AG20443 (cell line): ENCODE data around the gene BIRC6.
A peak's percentile ranks its signal among the peaks of the same experiment; 100 is the strongest.
"Not testable (repeated sequence)": the region's sequence is repeated elsewhere in the genome, so short reads cannot be mapped to it uniquely, and the experiment has no call there.

Experiments used
- DNase-seq: peaks from one replicate; pipeline ENCODE4 v3.0.0; 2012; ENCODE audit warnings: low spot score, mixed read lengths

Gene BIRC6

DNA sequence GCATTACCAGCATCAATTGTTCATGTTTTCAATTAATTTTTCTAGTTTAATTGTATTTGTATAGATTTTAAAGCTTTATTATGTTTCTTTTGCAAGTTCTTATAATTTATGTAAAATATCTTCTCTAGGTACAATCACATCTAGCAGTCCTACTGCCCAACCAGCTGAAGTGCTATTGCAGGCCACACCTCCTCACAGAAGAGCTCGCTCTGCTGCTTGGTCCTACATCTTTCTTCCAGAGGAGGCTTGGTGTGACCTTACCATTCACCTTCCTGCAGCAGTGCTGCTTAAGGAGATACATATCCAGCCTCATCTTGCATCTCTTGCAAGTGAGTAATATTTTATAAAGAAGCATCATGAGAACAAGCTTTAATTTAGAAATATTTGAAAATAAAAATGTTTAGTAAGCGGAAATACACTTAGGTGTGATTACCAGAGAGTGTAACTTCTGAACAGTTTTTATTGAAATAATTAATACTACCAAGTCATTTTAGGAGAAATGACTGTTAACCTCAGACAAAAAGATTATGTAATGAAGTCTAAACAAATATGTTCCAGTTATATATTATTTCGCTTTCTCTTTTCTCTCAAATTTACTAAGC is 148.2 kb downstream of the BIRC6 start:
- DNase-seq, result no peak

GRCh38 chr2:32506446-32506845 is 149.6 kb downstream of the BIRC6 start:
- no peak for DNase-seq

- no peak for DNase-seq
Observed at GRCh38 chr2:32514946-32515345, 158.1 kb downstream of the BIRC6 start.

- no peak for DNase-seq
Observed at GRCh38 chr2:32516567-32516966, 159.7 kb downstream of the BIRC6 start.

DNA sequence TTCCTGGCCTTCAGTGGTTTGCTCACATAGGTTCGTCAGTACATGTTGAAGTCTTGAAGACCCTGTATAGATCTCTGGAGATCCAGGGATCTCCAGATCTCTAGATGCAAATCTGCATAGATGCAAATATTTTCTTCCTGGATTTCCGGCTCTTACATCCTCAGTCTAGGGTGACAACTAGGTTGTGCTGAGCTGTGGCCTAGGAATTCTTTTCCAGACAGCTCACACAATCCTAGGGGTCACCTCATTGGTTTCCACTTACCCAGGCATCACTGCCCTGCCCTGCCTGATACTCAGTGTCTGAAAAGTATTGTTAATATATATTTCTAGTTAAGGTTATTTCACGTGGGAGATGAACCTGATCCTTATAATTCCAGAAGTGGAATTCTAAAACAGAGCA is 165.9 kb downstream of the BIRC6 start:
- DNase-seq, result no peak

- no peak for DNase-seq
Observed at GRCh38 chr2:32523686-32524085, 166.9 kb downstream of the BIRC6 start.

GRCh38 chr2:32532341-32532740 is 175.5 kb downstream of the BIRC6 start:
- no peak for DNase-seq

- no peak for DNase-seq
Observed at GRCh38 chr2:32532961-32533360, 176.1 kb downstream of the BIRC6 start.

DNA sequence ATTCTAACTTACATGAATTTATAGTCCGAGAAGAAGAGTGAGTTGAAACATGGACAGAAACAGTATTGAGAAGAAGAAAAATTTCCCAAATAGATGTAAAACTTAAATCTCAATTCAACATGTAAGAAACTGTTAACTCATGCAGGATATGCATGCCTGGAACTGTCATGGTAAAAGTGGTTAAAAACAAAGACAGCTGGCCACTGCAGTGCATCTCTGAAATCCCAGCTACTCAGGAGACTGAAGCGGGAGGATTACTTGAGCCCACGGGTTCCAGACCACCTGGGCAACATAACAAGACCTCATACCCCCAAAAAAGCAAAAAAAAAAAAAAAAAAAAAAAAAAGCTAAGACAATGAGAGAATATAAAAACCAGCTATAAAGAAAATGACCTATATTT is 178.0 kb downstream of the BIRC6 start:
- no peak for DNase-seq

DNA sequence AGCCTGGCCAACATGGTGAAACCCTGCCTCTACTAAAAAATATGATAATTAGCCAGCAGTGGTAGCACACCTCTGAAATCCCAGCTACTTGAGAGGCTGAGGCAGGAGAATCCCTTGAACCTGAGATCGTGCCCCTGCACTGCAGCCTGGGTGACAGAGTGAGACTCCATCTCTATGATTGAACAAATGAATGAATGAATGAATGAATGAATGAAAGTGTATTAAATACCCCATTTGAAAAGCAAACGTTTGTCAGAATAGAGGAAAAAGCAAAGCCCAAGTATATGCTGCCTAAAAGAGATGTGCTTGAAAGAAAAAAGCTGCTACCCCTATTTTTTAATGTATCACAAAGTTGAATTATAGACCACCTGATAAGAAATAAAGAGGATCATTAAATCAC is 181.9 kb downstream of the BIRC6 start:
- DNase-seq, result no peak

DNA sequence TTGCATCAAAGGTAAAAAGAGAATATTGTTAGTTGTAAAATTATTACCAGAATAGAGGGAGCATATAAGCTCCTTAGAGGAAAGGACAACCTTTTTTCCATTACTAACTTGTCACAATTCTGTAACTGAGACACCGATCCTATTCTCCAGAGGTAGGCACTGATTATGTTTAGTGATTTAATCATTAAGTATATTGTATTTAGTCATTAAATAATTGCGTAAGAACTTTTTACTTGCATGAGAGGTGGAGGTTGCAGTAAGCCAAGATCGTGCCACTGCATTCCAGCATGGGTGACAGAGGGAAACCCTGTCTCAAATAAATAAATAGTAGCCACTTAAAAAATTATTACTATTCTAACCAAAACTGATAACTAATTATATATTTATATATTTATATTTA is 195.7 kb downstream of the BIRC6 start:
- DNase-seq, result not testable (repeated sequence)

DNA sequence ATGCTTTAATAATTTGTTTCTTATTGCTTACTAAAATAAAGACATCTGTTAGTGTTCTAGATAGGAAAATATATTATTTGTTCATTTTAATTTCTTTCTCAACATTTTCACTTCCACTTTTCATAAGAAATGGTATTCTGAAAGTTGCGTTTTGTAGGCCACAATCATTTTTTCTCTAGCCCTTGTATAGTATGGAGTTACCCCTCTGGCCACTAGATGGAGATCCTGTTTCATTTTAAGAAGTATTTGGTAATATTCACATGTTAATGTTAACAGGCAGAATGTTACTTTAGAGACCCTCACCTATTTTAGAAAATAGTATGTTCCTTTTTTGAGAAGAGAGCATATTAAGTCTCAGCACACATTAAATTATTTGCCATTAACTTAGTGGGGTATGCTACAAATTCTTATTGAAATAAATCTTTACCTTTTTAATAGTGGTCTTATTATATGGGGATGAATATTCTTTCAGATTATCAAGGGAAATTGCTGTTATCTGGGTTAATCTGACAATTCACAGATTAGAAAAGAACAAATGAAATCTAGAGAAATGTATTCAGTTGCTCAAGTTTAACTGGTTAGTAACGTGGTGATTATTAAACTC is 197.1 kb downstream of the BIRC6 start:
- peak; percentile 57 for DNase-seq

- DNase-seq, result no peak
Observed at GRCh38 chr2:32558492-32558891, 201.7 kb downstream of the BIRC6 start.

- no peak for DNase-seq
Observed at GRCh38 chr2:32559136-32559535, 202.3 kb downstream of the BIRC6 start.

DNA sequence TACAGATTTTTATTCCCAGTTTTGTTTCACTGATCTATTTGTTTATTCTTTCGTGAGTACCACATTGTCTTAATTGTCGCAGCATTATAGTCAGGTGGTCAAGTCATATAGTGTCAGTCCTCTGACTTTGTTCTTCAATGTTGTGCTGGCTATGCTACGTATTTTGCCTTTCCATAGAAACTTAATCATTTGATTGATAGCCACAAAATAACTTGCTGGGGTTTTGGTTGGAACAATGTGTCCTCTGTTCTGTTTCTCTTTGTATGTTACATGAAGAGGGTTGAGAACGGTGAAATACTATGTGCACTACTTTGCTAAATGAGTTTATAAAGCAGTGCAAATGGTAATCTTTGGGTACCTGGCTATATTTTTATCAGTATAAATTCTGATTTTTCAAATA is 206.1 kb downstream of the BIRC6 start:
- no peak for DNase-seq

DNA sequence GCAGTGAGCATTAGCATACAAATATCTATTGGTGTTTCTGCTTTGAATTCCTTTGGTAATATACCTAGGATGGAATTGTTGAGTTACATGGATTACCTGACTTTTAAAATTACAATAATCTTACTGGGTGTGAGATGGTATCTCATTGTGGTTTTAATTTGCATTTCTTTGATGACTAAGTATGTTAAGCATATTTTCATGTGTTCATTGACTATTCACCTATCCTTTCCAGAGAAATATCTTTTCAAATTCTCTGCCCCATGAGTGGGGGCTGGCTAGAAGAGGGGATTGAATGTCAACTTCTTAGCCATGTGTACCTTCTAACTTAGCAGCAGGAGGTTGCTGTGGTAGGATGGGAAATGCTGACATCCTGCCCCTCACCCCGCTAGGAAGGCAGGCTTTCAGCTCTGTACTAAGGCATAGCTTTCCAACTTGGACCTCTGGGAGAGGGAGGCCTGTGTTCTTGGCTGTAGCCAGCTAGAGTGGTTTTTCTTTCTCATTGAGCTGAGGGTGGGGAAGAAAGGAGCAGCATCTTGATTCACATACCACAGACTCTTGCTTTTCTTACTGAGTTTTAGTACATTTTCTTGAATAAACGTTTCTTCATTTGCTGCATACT is 207.7 kb downstream of the BIRC6 start:
- no peak for DNase-seq

DNA sequence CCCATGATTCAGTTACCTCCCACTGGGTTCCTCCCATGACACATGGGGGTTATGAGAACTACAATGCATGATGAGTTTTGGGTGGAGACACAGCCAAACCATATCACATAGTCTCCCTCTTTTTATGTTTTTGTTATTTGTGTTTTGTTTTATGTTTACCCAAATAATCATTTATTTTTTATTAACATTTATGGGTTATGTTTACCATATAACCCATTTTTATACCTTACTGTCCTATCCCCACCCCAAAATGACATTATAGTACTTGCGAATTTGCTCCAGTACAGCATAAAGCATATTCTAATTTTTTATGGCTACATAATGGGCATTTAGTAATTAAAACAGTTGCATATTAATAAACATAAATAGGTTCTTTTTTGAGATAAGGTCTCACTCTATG is 209.1 kb downstream of the BIRC6 start:
- no peak for DNase-seq

- DNase-seq, result no peak
Observed at GRCh38 chr2:32572030-32572429, 215.2 kb downstream of the BIRC6 start.

DNA sequence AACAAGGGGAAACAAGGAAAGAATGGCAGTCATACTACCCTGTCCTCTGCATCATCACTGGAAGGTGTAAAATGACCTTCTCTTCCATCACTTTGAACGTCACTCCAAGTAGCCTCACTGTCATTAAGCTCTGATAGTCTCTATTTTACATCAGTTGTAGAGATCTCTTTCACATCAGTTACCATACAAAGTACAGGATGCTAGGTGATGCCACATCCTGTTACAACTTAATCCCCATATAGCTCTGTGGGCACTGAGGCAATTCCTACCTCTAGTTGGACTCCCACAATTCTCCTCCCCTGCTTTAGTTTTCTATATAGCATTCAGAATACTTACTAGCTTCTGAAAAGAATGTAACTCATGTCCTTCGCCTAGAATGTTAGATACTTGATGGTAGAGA is 215.9 kb downstream of the BIRC6 start:
- DNase-seq, result no peak

GRCh38 chr2:32591669-32592463 is 235.0 kb downstream of the BIRC6 start:
- no peak for DNase-seq

DNA sequence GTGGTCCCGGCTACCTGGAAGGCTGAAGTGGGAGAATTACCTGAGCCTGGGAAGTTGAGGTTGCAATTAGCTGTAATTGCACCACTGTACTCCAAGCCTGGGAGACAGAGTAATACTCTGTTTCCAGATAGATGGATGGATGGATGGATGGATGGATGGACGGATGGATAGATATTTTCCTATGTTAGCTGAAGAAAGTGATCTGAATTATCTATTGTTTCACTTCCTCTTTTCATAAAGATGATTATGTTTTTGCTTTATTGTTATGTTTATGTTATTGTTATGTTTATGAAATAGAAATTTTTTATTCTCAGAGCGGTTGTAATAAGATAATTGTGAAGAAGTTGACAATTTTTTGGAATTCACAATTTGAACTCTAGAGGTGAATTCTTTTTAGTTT is 237.8 kb downstream of the BIRC6 start:
- DNase-seq, result no peak

DNA sequence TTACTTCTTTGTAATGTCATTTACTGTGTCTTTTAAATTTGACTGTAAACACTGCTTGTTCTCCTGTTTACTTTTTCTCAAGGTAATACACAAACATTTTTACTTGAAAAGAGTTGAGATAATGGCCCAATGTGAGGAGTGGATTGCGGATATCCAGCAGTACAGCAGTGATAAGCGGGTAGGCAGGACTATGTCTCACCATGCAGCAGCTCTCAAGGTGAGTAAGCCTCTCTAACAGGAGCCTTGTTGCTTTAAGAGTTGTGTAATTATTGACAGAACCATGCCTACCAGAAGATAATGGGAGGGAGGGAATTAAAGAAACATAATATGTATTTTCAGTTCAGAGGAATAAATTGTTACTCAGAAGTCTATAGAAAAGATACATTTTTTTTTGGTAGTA is 254.5 kb downstream of the BIRC6 start:
- DNase-seq, result no peak

- no peak for DNase-seq
Observed at GRCh38 chr2:32611771-32612170, 254.9 kb downstream of the BIRC6 start.
